A549 (cell line): ENCODE results near the gene IGLL1.

ENCODE experiments used
- CBX2 ChIP-seq: fragments of 200-600 bp; sonication (generic); IDR thresholded peaks from 2 replicates; pipeline ENCODE4 v1.6.1; 2016; ENCODE audit warnings: low read depth, mild to moderate bottlenecking, borderline replicate concordance
- CBX8 ChIP-seq: fragments of 200-600 bp; sonication (generic); IDR thresholded peaks from 2 replicates; pipeline ENCODE4 v1.6.1; 2016
- CEBPB ChIP-seq, 2 experiments: fragments of >200 bp in 1 of 2; sonication (Bioruptor Twin) in 1 of 2; formaldehyde crosslinking in 1 of 2; IDR thresholded peaks; 2 replicates each; pipeline ENCODE4 v1.6.1; 2012 to 2016
- HDAC2 ChIP-seq: fragments of 200-600 bp; sonication (generic); IDR thresholded peaks from 2 replicates; pipeline ENCODE4 v1.6.1; 2016
- JUN ChIP-seq, 2 experiments: fragments of >200 bp; sonication (Bioruptor Twin); formaldehyde crosslinking; IDR thresholded peaks; 2 replicates in 1 of 2; 3 replicates in 1 of 2; pipeline ENCODE4 v1.6.1; 2016 to 2017
- JUNB ChIP-seq: fragments of >200 bp; sonication (Bioruptor Twin); formaldehyde crosslinking; IDR thresholded peaks from 2 replicates; pipeline ENCODE4 v1.6.1; 2016
- POLR2A ChIP-seq: IDR thresholded peaks from 2 replicates; pipeline ENCODE4 v1.6.1; 2012; ENCODE audit warnings: mild to moderate bottlenecking, low read length
- RAD21 ChIP-seq, 2 experiments: fragments of >200 bp in 1 of 2; sonication (Bioruptor Twin) in 1 of 2; formaldehyde crosslinking in 1 of 2; IDR thresholded peaks in 1 of 2; conservative IDR thresholded peaks in 1 of 2; 2 replicates in 1 of 2; 3 replicates in 1 of 2; pipeline ENCODE4 v1.6.1; 2012 to 2018; ENCODE audit warnings: inconsistent platforms in 1 of 2
- RCOR1 ChIP-seq: fragments of 150-350 bp; IDR thresholded peaks from 2 replicates; pipeline ENCODE4 v1.6.1; 2014; ENCODE audit warnings: antibody characterized with exemption, low read length, low read depth
- ZC3H11A ChIP-seq: fragments of 450-650 bp; IDR thresholded peaks from 2 replicates; pipeline ENCODE4 v1.6.1; 2014; ENCODE audit warnings: antibody characterized with exemption, mild to moderate bottlenecking
- TF ChIP-seq, protein P1 (sequence below): fragments of >200 bp; sonication (Bioruptor Twin); formaldehyde crosslinking; IDR thresholded peaks from 3 replicates; pipeline ENCODE4 v1.5.1; 2016

DNA sequence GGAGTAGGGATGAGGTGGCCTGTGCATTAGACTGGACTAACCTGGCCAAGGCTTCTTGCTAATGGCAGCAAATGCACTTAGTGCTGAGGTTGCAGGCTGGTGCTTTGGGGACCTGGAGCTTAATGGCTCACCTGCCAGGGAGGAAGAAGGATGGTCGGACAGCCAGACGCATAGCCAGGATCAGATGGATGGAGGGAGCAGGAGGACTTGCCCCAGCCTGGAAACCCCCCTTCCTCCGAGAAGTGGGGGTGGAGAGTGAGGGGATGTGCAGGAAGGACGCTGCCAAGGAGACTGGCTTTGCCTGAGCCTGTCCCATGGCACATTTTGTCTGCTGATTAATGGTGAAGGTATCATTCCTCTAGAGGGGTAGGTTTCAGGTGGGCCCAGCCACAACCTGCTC is 17.9 kb downstream of the IGLL1 start:
- TF ChIP-seq, protein P1, sequence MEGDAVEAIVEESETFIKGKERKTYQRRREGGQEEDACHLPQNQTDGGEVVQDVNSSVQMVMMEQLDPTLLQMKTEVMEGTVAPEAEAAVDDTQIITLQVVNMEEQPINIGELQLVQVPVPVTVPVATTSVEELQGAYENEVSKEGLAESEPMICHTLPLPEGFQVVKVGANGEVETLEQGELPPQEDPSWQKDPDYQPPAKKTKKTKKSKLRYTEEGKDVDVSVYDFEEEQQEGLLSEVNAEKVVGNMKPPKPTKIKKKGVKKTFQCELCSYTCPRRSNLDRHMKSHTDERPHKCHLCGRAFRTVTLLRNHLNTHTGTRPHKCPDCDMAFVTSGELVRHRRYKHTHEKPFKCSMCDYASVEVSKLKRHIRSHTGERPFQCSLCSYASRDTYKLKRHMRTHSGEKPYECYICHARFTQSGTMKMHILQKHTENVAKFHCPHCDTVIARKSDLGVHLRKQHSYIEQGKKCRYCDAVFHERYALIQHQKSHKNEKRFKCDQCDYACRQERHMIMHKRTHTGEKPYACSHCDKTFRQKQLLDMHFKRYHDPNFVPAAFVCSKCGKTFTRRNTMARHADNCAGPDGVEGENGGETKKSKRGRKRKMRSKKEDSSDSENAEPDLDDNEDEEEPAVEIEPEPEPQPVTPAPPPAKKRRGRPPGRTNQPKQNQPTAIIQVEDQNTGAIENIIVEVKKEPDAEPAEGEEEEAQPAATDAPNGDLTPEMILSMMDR = no peak
- TF ChIP-seq JUNB (no peak), HDAC2 (no peak), RAD21 (conservative IDR thresholded peaks at IDR 0.05 in 1 of 2, IDR thresholded peaks at IDR 0.05 in 1 of 2) (no peak), RCOR1 (no peak), ZC3H11A (no peak), POLR2A (no peak), CBX2 (no peak), CBX8 (no peak), CEBPB (IDR thresholded peaks at IDR 0.05) (no peak), JUN (IDR thresholded peaks at IDR 0.05) (no peak)
